Caco-2 (cell line): ENCODE data around the gene NUP58. TPM values are rescaled to one million over a fixed set of nuclear protein-coding genes. Genes with fewer than 3 reads are reported as not detected.

Experiments
- BruUV-seq: library from RNA; stranded (reverse); fragments of 400-500 nt; replicated peaks from 2 replicates; lab custom pipeline; 2021; lab: Mats Ljungman, UMichigan
- CTCF ChIA-PET: fragments of 300-600 bp; sonication (Branson Sonifier 250); formaldehyde crosslinking; loops from one replicate; lab custom pipeline; 2022; ENCODE audit warnings: antibody characterized with exemption; lab: Charles Lee
- POLR2A ChIA-PET: fragments of 300-600 bp; sonication (Branson Sonifier 250); formaldehyde crosslinking; loops from one replicate; lab custom pipeline; 2022; ENCODE audit warnings: antibody characterized with exemption; lab: Charles Lee
- DNase-seq, 2 experiments: peaks; one replicate each; pipeline versions ENCODE4 v3.0.0 to v3.0.0-alpha.2; 2020 to 2022
- H3K27me3 ChIP-seq: replicated peaks from 2 replicates; pipeline ENCODE4 v1.6.0; 2011; ENCODE audit warnings: low read length; ENCODE audit not compliant: control insufficient read depth, insufficient read depth
- H3K36me3 ChIP-seq: 2 replicates; pipeline ENCODE4 v1.5.1; 2011; ENCODE audit warnings: low read length; ENCODE audit not compliant: control insufficient read depth, insufficient read depth
- H3K4me1 ChIP-seq: fragments of 250-450 bp; sonication (Bioruptor Pico); 2 replicates; pipeline ENCODE4 v1.5.1; 2020; ENCODE audit warnings: mild to moderate bottlenecking
- H3K4me3 ChIP-seq: 2 replicates; pipeline ENCODE4 v1.5.1; 2011; ENCODE audit warnings: low read depth, mild to moderate bottlenecking, control low read depth, low read length
- H3K9me3 ChIP-seq: fragments of 250-450 bp; sonication (Bioruptor Pico); 2 replicates; pipeline ENCODE4 v1.5.1; 2020; ENCODE audit warnings: mild to moderate bottlenecking, moderate library complexity
- H3K27ac Mint-ChIP-seq: one replicate; pipeline ENCODE4 v1.8.0; 2022; ENCODE audit warnings: mixed read lengths; ENCODE audit not compliant: unreplicated experiment
- H3K27me3 Mint-ChIP-seq: one replicate; pipeline ENCODE4 v1.8.0; 2022; ENCODE audit warnings: mixed read lengths; ENCODE audit not compliant: insufficient read depth, unreplicated experiment
- H3K36me3 Mint-ChIP-seq: one replicate; pipeline ENCODE4 v1.8.0; 2022; ENCODE audit warnings: mild to moderate bottlenecking, mixed read lengths; ENCODE audit not compliant: insufficient read depth, unreplicated experiment
- H3K4me1 Mint-ChIP-seq: one replicate; pipeline ENCODE4 v1.8.0; 2022; ENCODE audit warnings: low read depth, mixed read lengths; ENCODE audit not compliant: unreplicated experiment
- H3K4me3 Mint-ChIP-seq: one replicate; pipeline ENCODE4 v1.8.0; 2022; ENCODE audit warnings: mild to moderate bottlenecking, moderate library complexity, mixed read lengths; ENCODE audit not compliant: unreplicated experiment
- H3K9me3 Mint-ChIP-seq: one replicate; pipeline ENCODE4 v1.8.0; 2022; ENCODE audit warnings: mixed read lengths; ENCODE audit not compliant: unreplicated experiment
- intact Hi-C: fragments of 100-400 bp; cut with micrococcal nuclease; formaldehyde crosslinking; loops from one replicate; pipeline ENCODE4 v1.10.0; 2022; ENCODE audit not compliant: unreplicated experiment
- total RNA-seq: library from RNA; stranded (reverse); gene quantifications from 2 replicates; pipeline ENCODE4 v1.2.3, GENCODE V29; 2022
- TF ChIP-seq, protein P1 (sequence below), 2 experiments: fragments of 200-600 bp in 1 of 2; IDR thresholded peaks; 1 replicate in 1 of 2; 2 replicates in 1 of 2; pipeline versions ENCODE4 v1.5.1 to v1.8.0; 2011 to 2022; ENCODE audit warnings: antibody characterized with exemption in 1 of 2, control low read depth in 1 of 2, inconsistent platforms in 1 of 2, low read depth in 1 of 2, low read length in 1 of 2, mild to moderate bottlenecking in 1 of 2, moderate library complexity in 1 of 2; ENCODE audit not compliant: insufficient read depth in 1 of 2, severe bottlenecking in 1 of 2, unreplicated experiment in 1 of 2

Gene NUP58
- total RNA-seq, 1 experiment from 2014 or later, result 66.4 TPM

- Histone ChIP-seq H3K36me3 (no peaks in the 10 kb centered on the region), H3K4me3 (no peak overlapping the region), H3K9me3 (no peaks in the 10 kb centered on the region), H3K27me3 (no peaks in the 10 kb centered on the region; the same call in 1 of the 2 replicates), H3K4me1 (no peaks in the 10 kb centered on the region)
- BruUV-seq, result no TSS peak
- ChIA-PET POLR2A (no interaction called here), CTCF (no interaction called here)
- TF ChIP-seq, protein P1, sequence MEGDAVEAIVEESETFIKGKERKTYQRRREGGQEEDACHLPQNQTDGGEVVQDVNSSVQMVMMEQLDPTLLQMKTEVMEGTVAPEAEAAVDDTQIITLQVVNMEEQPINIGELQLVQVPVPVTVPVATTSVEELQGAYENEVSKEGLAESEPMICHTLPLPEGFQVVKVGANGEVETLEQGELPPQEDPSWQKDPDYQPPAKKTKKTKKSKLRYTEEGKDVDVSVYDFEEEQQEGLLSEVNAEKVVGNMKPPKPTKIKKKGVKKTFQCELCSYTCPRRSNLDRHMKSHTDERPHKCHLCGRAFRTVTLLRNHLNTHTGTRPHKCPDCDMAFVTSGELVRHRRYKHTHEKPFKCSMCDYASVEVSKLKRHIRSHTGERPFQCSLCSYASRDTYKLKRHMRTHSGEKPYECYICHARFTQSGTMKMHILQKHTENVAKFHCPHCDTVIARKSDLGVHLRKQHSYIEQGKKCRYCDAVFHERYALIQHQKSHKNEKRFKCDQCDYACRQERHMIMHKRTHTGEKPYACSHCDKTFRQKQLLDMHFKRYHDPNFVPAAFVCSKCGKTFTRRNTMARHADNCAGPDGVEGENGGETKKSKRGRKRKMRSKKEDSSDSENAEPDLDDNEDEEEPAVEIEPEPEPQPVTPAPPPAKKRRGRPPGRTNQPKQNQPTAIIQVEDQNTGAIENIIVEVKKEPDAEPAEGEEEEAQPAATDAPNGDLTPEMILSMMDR (IDR thresholded peaks at IDR 0.05; ENCODE audit: insufficient read depth in 1 of 2, low read depth in 1 of 2, low read length in 1 of 2, severe bottlenecking in 1 of 2, unreplicated experiment in 1 of 2), result no peak
- DNase-seq, result no peak
- H3K27ac Mint-ChIP-seq, result no peak overlapping the region
- no peaks in the 10 kb centered on the region for H3K9me3 Mint-ChIP-seq
- no peak overlapping the region for H3K4me3 Mint-ChIP-seq
- peaks cover 15% of the 10 kb centered on the region for H3K27me3 Mint-ChIP-seq
- intact Hi-C loops, result no loop called here
- H3K36me3 Mint-ChIP-seq, result no peaks in the 10 kb centered on the region
- H3K4me1 Mint-ChIP-seq, result no peaks in the 10 kb centered on the region
These were observed 77.1 kb downstream of the NUP58 start for GRCh38 chr13:25378528-25378927.

DNA sequence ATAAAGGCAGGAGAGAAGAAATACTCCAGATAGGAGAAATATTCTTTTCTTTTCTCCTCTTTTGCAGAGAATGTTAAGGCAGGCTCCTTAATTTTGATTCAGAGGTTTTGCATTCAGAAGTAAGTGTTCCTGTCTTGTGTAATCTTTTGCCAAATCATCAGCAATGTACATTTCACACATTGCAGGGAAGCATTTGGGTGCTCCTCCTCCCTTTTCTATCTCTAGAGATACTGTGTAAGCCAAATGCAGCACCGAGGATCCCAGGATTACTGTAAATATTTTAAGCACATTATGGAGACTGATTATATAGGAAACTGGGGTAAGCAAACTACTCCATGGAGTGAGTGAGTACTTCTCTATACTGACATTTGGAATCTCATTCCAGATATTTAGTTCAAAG is 77.6 kb downstream of the NUP58 start:
- CTCF ChIA-PET, result no interaction called here
- no peaks in the 10 kb centered on the region for H3K27me3 ChIP-seq
- no peak overlapping the region for H3K4me3 ChIP-seq
- no peaks in the 10 kb centered on the region for H3K36me3 ChIP-seq
- H3K9me3 ChIP-seq, result no peaks in the 10 kb centered on the region
- TF ChIP-seq, protein P1 (IDR thresholded peaks at IDR 0.05; ENCODE audit: insufficient read depth in 1 of 2, low read depth in 1 of 2, low read length in 1 of 2, severe bottlenecking in 1 of 2, unreplicated experiment in 1 of 2), result no peak
- peaks cover 17% of the 10 kb centered on the region for H3K27me3 Mint-ChIP-seq
- no peaks in the 10 kb centered on the region for H3K4me1 ChIP-seq
- no peak for DNase-seq
- no peaks in the 10 kb centered on the region for H3K9me3 Mint-ChIP-seq
- no peak overlapping the region for H3K27ac Mint-ChIP-seq
- H3K4me1 Mint-ChIP-seq, result no peaks in the 10 kb centered on the region
- intact Hi-C loops, result no loop called here
- no TSS peak for BruUV-seq
- POLR2A ChIA-PET, result no interaction called here
- H3K36me3 Mint-ChIP-seq, result no peaks in the 10 kb centered on the region
- H3K4me3 Mint-ChIP-seq, result no peak overlapping the region

- no peak overlapping the region for H3K4me3 ChIP-seq
- no peaks in the 10 kb centered on the region for H3K36me3 ChIP-seq
- no peaks in the 10 kb centered on the region for H3K4me1 ChIP-seq
- no peak for DNase-seq
- intact Hi-C loops, result no loop called here
- BruUV-seq, result no TSS peak
- Mint-ChIP-seq H3K4me1 (no peaks in the 10 kb centered on the region), H3K4me3 (no peak overlapping the region), H3K9me3 (no peaks in the 10 kb centered on the region), H3K27me3 (peaks cover 16% of the 10 kb centered on the region), H3K36me3 (no peaks in the 10 kb centered on the region), H3K27ac (no peak overlapping the region)
- TF ChIP-seq, protein P1 (IDR thresholded peaks at IDR 0.05; ENCODE audit: insufficient read depth in 1 of 2, low read depth in 1 of 2, low read length in 1 of 2, severe bottlenecking in 1 of 2, unreplicated experiment in 1 of 2), result no peak
- H3K9me3 ChIP-seq, result no peaks in the 10 kb centered on the region
- CTCF ChIA-PET, result no interaction called here
- no peaks in the 10 kb centered on the region for H3K27me3 ChIP-seq
- POLR2A ChIA-PET, result no interaction called here
These were observed 78.7 kb downstream of the NUP58 start for GRCh38 chr13:25380082-25380481.
